ENCODE data around the gene FBXO5.
A peak's percentile ranks its signal among the peaks of the same experiment; 100 is the strongest.
"Not testable (repeated sequence)": the region's sequence is repeated elsewhere in the genome, so short reads cannot be mapped to it uniquely, and the experiment has no call there.

The FBXO5 gene

DNA sequence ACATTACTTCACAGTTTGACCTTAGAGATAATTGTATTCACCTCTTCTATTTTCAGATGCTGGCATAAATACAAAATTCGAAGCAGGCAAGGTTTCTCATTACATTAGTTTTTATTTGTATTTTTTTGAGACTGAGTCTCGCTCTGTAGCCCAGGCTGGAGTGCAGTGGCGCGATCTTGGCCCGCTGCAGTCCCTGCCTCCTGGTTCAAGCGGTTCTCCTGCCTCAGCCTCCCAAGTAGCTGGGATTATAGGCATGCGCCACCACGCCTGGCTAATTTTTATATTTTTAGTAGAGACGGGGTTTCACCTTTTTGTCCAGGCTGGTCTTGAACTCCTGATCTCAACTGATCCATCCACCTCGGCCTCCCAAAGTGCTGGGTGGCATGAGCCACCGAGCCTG lies 2.5 kb upstream of the FBXO5 start:
- DNase-seq = not testable (repeated sequence)

DNA sequence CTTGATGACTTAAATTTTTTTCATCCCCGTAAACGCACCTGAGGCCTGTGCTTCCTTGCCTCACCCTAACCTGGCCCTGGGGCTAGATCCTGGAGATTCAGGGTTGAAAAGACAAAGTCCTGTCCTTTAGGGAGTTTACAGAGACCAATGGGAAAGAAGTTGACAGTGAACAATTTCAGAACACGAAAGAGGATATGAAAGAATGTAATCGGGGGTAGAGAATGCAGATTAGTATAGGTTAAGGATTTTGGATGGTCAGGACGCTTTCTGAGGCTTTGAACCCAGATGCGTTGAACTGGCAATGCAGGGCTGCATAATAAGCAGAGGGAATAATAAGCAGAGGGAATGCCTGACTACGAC lies 1.7 kb upstream of the FBXO5 start:
- DNase-seq = no peak

DNA sequence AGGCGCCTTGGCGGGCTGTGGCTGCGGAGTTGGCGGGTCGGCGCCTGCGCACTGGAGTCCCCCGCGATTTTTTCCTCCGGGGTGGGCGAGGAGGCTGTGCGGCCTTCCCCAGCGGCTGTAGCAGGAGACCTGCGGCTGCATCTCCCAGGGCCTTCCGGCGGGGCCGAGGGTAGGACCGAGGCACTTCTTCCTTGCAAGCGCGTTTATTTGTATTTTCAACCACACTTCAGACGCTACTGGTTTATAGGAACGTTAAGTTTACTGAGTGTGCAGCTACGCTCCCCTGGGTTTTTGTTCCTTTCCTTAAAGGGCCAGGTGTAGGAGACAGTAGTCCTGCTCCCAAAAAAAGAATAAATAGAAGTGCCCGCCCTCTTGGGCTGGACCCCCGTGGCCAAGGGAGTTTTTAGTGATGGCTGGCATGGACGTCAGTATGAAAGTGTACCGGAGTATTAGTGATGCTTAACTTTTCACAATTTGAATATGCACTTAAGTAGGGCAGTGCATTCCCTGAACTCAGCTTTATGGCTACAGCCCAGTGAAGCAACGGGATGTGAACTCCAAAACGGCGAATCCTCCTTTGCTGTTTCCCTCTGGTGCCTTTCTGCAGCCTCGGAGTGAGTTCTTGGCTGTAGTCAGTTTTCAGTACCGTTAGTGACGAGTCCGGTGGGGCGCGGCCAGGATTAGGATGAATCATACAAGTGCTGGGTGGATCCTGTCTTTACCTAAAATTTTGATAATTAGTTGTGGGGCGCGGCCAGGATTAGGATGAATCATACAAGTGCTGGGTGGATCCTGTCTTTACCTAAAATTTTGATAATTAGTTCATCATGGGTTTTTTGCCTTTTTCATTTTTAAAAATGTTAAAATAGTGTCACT lies 1.0 kb upstream of the FBXO5 start:
- peak; percentile 79 to 87 for DNase-seq

DNA sequence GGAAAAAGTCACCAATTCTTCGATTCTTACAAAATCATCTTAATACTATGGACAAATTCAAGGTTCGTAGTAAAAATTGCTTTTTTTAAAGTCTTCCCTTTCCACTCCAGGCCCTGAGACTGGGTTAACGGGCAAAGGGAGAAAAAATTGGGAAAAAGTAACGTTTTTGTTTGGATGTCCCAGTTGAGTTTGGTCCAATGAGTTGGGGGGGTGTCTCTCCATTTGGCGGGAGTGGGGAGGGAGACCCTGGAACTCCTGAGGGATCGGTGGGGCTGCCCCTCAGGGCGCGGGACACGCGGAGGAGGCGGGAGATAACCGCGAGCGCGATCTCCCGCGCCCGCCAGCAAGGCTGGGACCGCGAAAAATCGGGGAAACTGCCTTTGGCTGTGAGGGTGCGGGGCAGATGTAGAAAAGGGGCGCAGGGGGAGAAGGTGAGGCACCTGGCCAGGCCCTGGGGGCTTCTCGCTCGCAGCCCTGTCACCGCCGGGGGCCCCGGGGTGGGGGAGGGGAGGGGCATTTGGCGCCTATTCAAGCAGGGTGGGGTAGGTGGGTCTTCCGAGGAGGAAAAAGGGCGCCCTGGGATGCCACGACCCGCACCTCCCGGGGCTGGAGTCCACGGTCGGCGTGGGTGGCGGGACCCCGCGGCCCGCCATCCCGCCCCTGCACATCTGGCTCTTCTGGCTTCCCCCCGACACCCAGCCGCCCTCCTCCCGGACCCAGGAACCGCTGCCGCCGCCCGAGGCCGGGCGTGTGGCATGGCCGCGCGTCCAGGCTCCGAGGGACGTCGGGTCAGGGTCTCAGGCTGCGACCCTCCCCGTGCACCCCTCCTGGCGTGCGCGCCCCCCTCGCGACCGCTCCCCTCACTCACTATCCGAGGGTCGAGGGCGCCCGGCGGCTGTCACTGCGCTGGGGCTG lies 595 bp downstream of the FBXO5 start:
- peak; percentile 38 to 39 for DNase-seq

DNA sequence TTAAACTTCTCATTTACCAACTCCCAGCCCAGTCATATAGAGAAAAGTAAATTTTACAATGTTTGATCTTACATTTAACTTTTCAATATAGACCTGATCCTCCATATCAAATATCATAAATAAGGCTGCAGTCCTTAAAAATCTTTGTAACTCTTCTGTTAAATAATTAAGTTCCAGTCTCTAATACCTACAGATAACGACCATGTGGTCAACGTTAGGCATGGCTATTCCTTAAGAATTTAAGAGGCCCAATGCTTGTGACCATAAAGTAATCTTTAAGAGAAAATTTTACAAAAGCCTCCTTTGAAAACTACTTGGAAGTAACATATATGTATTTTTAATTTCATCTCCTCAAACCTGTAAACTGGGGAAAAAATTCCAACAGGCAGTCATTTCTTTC lies 1.6 kb downstream of the FBXO5 start:
- DNase-seq = no peak

DNA sequence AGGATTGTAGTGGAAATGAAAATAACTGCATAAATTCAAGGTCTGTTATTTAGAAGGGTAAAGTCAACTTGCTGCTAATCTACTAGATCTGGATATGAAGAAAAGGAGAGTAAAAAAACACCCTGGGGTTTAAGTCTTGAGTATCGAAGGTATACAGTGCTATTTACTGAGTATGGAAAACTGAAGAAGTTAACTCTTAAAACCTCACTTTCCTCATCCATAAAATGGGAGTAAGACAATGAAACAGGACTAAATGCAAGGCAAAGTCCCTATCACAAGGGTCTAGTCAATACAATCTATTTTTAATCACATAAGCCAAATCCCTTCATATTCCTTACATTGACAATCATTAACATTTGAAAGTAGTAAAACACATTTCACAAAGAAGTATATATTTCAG lies 2.2 kb downstream of the FBXO5 start:
- DNase-seq = no peak

DNA sequence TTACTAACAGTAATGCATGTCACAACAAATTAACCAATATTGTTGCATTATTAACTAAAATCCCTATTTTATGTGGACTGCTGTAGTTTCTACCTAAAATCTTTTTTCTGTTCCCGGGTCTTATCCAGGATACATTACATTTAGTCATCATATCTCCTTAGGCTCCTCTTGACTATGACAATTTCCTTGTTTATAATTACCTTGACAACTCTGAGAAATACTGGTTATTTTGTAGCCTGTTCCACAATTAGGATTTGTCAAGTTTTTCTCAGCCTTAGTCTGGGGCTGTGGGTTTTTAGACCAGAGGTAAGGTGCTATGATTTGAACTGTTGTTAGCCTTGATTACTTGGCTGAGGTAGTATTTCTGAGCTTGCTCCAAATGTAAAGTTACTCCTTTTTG lies 3.7 kb downstream of the FBXO5 start:
- DNase-seq = no peak

DNA sequence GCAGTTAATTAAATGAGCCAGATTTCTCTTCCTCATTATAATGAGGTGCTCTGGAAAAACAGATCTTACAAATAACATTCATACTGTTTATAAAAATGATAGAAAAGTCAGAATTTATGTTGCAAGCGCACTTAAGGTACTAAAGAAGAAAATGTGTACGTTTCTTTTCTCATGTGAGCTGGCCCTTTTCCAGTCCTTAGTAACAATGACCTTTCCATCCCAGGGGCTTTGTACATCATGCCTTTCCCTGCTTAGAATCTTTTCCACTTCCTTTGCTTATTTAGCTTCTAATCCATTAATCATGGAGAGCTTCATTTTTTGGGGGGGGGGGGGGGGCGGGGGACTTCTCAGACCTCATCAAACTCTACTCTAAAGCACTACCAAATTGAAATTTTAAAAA lies 4.8 kb downstream of the FBXO5 start:
- DNase-seq = no peak

DNA sequence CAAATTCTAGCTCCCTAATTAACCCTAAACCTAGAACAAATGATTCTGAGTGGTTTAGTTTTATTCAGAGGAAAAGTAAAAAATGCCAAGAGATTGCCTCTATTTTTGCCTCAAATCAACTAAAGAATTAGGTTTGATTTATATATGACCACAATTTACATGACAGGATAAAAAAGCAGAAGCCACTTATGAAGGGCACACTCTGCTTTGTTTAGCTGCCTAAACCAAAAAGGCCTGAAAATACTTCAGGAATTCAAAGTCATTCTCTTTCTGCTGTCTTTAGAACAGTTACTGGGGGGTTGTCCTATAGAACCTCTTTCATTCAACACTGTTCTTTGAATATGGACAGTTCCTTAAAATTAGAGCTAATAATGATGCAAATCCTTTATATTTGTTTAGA lies 5.3 kb downstream of the FBXO5 start:
- no peak for DNase-seq

DNA sequence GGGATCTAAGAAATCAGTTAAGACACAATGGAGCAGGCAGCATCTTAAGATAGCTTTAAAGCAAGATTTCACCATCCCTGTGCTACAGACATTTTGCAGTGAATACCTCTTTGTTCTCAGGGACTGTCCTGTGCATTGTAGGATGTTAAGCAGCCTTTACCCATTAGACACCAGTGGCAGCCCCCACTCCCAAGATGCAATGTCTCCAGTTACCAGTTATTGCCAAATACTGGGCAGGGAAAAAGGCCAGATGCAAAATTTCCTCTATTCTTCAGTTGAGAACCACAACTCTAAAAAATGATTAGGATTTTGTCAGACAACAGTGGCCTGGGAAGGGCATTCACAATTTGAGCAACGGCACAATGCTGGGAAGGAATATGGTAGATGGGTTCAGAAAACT lies 6.1 kb downstream of the FBXO5 start:
- DNase-seq = no peak

DNA sequence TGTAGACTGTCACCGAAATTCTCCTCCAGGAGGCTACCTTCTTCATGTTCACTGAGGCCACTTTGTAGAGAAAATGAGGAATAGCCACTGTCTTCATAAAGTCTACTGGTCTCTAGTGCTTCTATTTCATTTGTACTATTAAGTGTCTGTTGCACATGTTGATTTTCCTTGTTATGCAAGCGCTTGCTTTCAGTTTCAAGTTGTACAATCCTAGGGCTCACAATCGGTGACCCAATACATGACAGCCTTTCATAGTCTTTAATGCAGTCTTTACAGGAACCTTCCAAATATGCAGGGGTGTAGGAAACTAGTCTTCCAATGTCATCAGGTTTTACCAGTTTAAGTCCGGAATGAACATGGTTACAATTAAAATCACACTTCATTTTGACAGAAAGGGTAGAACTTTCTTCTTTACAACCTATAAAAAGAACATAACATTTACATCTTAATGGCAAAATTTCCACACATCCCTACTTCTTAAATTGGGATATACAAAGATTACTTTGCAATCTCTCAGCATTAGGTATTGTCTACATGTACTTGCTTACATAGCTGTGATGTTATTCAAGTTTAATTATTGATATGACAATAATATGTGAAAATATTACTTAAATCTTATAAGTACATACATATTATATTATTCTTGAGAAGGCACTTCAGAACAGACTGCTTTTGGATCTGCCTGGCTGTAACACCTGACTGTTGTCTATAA lies 7.5 kb downstream of the FBXO5 start:
- DNase-seq = no peak

DNA sequence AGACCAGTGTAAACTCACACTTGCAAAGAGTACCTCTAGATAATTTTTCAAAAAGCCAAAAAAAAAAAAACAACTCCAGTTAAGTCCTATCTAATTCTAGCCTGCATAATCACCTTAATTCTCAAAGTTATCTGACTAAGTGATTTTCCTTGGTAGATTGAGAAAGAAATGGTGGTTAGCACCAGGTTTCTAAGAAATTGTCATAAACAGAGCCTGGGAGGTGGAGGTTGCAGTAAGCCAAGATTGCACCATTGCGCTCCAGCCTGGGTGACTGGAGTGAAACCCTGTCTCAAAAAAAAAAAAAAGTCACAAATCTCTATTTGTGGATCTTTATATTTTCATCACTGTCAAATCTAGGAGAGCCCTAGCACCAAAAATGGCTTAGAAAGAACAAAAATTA lies 8.9 kb downstream of the FBXO5 start:
- DNase-seq = no peak

DNA sequence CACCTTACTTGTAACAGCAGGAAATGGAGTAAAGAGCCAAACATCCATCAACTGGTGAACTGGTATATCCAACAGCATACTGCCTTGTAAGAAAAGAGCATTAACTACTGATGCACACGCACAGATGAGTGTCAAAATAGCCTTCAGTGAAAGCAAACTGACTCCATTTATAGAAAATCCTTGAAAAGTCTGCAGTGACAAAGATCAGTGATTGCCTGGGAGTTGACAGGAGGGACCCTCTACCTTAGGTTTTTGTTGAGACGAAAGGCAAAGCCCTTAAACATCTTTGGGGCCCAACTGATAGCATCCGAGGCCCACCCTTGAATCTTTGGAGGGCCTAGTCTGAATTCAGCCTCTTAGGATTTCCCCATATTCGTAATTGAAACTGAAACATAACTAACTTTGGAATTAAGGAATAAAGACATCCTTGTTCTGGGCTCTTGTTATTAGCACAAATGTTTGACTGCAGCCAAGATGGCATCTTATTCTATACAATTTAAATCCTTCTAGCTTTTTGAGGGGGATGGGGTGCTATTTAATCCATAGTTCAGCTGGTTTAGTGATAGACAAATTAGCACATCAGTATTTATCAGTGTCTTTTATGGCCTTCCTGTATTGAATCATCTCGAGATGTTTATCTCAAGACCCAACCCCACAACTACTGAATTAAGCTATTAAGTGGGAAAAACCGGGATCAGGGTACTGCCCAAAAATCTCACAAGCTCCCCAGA lies 13.0 kb downstream of the FBXO5 start:
- DNase-seq = no peak

DNA sequence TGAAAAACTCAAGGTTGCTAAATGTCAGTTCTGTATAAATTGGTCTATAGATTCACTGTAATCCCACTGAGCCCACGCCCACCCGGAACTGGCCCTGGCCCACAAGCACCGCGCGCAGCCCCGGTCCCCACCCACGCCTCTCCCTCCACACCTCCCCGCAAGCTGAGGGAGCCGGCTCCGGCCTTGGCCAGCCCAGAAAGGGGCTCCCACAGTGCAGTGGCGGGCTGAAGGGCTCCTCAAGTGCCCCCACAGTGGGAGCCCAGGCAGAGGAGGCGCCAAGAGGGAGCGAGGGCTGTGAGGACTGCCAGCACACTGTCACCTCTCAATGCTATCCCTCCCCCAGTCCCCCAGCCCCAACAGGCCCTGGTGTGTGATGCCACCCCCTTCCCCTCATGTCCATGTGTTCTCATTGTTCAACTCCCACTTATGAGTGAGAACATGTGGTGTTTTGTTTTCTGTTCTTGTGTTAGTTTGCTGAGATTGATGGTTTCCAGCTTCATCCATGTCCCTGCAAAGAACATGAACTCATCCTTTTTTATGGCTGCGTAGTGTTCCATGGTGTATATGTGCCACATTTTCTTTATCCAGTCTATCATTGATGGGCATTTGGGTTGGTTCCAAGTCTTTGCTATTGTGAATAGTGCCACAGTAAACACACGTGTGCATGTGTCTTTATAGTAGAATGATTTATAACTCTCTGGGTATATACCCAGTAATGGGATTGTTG lies 16.5 kb downstream of the FBXO5 start:
- not testable (repeated sequence) for DNase-seq

DNA sequence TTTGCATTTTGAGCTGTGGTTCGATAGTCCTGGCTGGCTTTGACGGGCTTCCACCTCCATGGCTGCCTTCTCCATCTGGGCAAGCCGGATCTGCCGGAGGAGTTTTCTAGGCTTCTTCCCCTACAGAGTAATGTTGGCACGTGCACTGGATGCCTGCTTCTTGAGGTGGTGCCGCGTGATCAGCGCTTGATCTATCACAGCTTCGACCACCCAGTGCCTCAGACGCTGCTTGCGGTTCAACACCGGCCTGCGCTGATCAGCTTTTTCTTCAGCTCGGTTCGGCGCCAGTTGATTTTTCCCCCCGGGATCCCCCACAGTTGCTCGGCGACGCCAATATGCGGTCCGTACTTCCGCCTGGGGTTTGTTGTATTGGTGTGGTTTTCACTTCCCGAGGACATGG lies 23.5 kb downstream of the FBXO5 start:
- DNase-seq = no peak

DNA sequence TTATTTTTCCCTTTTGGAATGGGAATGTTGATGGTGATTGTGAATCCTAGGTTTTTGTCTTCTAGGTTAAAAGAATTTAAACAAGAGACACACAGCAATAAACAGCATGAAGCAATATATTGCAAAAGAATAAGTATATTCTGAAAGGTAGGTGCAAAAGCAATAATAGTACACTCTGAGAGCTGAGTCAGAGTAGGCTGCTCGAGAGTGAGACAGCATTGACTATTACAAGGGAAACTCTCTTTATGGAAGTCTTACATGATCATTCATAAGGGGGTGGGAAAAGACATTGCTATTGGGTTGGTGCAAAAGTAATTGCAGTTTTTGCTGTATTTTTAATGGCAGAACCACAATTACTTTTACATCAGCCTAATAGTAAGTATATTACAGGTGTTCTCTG lies 25.0 kb downstream of the FBXO5 start:
- DNase-seq = no peak

DNA sequence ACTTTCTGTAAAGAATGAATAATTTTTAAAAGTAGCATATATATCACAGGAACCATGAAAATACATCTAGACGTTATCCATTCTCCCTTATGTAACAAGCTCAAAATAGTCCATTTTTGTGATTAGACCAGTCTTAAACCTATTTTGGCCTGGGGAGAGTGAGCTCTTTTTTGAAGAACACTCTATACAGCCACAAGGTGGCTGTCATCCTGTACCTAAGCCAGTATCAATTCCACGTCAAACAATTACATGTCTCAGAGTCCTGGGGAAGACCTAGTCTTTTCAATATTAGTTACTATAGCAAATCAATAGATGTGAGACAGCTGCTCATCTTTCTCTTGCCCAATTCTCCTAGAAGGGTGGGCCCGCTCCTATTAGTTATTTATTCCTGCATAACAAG lies 28.4 kb downstream of the FBXO5 start:
- DNase-seq = no peak

DNA sequence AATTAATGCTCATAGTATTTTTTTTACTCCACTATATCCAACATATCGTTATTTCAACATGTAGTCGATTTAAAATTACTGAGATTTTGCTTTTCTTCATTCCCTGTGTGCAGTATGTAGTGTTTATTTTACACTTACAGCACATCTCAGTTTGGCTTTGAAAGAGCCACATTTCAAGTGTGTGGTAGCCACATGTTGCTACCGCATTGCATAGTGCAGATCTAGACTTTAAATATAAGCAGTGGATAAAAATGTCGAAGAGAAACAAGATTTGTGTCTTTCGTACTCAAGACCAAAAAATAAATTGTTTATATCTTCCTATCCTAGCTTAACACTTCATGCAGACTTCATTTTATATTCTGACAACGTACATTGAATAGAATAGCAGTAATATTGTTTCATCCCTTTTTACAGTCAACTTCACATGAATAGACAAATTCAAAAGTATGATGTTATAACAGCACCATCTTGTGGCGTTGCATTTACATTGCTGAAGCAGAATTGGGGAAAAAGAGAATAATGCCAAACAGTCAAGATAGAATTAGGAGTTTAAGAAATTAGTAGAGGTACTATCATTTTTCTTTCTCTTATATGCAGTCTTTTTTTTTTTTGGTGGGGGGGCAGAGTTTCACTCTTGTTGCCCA lies 29.9 kb downstream of the FBXO5 start:
- no peak for DNase-seq

DNA sequence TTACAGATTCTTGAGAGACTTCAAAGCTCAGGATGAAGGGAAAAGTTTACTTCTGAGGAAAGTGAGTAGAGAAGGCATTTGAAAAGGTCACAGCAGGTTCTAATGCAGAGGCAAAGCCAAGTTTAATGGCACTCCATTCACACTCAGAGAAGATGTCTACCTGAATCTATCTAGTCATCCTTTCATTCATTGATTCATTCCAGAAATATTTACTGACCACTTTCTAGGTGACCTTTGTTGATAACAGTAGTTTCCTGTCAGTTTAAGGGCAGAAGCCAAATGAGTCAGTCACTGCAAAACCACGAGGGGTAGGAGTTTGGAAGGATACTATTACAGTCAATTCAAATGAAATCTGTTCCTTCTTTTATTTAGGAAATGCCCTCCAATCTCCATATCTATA lies 30.8 kb downstream of the FBXO5 start:
- no peak for DNase-seq

DNA sequence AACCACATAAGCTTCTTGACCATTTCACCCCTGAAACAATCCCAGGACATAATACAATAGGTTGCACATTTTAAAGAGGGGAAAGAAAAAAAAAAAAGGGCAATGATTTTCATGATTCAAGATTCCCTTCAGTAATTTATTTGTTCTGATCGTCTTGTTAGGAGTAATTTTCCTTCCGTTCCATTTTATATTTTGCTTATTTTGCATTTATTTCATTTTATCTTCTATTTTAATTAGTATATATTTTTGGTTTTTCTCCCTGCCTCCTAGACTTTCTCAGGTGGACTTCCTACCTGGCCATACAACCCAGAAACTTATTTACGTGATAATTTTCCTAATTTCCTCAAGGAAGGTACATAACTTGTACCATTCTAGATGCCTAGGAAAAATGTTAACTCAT lies 32.6 kb downstream of the FBXO5 start:
- no peak for DNase-seq

DNA sequence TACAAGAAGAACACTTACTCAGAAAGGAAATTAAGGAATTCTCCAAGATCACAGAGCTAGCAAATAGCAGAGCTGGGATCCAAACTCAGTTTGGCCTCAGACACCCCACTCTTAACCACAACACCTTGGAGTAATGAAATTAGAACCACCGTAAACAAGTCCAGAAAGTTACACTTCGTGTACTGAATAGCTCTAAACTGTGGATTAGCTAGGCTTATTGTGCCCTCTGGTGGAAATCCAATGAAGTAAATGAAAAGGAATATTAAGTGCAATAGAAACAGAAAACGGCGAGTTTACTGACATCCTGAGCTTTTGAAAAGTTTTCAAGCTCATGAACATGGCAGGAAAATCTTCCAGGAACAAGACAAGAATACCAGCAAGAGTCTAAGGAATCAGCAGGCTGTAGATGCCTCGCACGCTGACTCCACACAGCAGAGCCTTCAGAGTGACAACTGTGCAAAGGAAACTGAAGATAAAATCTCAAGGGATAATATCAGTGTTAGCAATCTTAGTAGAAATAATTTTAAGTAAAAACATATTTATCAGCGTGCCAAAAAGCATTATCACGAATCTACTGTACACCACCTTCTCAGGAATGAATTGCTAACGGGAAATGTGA lies 34.6 kb downstream of the FBXO5 start:
- no peak for DNase-seq

All from activated CD4-positive, alpha-beta T cell treated with anti-CD3 and anti-CD28 coated beads, Interleukin-2, amount 50 U/mL, for 48 hours (primary cell).